Esophagus mucosa (tissue), 1 donor: ENCODE results near the gene ZNF160. TPM values are rescaled to one million over a fixed set of nuclear protein-coding genes. Genes with fewer than 3 reads are reported as not detected.
A peak's percentile ranks its signal among the peaks of the same experiment; 100 is the strongest.
"Not testable (repeated sequence)": the region's sequence is repeated elsewhere in the genome, so short reads cannot be mapped to it uniquely, and the experiment has no call there.

Experiments used
- ATAC-seq: fragments of 200-7000 bp; cut with Tn5 transposase; one replicate; pipeline ENCODE4 v1.9.1; 2020
- total RNA-seq: library from RNA; stranded (reverse); gene quantifications from one replicate; pipeline ENCODE4 v1.2.4, GENCODE V29; 2023
- donor health status: DM: yes; HTN: yes; CAD: no.

Gene ZNF160
- 9.2 TPM for total RNA-seq

GRCh38 chr19:53103234-53104203 is at the start of gene ZNF160:
Gene ZNF160 (minus strand): TSS chr19:53103422. CDS start chr19:53086276, 17,146 bp downstream.
- peak; percentile 98 for ATAC-seq

GRCh38 chr19:53147645-53148044 is 44.4 kb upstream of the ZNF160 start:
- ATAC-seq = no peak

GRCh38 chr19:53140351-53140750 is 37.1 kb upstream of the ZNF160 start:
- ATAC-seq = no peak

DNA sequence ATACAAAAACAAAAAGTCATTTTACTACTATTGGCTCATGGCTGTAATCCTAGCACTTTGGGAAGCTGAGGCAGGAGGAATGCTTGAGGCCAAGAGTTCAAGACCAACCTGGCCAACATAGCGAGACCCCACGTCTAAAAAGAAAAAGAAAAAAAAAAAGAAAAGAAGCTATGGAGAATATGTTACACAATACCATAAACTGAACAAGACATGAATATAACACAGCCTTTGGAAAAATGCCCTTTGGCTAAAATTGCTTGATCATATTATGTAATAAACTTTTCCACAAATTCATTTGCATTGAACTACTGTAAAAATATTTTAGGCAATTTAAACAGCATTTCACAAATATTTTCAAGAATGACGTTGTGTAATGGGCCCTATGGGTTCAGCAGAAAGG is 33.2 kb upstream of the ZNF160 start:
- no peak for ATAC-seq

- peak; percentile 53 for ATAC-seq
These were observed 29.1 kb upstream of the ZNF160 start, which contains the start of gene ZNF415 for GRCh38 chr19:53132141-53132991. Gene ZNF415 (minus strand): TSS chr19:53132910. CDS start chr19:53122676, 10,234 bp downstream.

DNA sequence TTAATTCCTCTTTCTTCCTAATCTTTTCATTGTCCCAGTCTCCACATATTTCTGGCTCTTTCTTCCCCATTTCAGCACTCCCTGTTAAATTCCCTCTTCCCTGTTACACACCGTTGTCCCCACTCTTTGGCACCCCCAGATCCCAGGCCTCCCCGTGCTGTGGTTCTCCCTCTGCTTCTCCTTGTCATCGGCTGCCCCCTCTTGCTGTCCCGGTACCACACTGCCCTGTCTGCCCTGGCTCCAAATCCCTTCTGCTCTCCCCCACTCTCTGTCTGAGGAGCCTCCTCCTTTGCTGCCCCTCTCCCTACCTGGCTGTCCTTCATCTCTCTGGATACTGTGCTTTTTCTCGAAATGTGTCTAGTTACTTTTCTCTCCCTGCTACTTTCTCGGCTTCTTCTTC is 28.5 kb upstream of the ZNF160 start:
- ATAC-seq = no peak

- no peak for ATAC-seq
These were observed 27.9 kb upstream of the ZNF160 start for GRCh38 chr19:53131085-53131590.

GRCh38 chr19:53130506-53130905 is 27.3 kb upstream of the ZNF160 start:
- ATAC-seq = no peak

DNA sequence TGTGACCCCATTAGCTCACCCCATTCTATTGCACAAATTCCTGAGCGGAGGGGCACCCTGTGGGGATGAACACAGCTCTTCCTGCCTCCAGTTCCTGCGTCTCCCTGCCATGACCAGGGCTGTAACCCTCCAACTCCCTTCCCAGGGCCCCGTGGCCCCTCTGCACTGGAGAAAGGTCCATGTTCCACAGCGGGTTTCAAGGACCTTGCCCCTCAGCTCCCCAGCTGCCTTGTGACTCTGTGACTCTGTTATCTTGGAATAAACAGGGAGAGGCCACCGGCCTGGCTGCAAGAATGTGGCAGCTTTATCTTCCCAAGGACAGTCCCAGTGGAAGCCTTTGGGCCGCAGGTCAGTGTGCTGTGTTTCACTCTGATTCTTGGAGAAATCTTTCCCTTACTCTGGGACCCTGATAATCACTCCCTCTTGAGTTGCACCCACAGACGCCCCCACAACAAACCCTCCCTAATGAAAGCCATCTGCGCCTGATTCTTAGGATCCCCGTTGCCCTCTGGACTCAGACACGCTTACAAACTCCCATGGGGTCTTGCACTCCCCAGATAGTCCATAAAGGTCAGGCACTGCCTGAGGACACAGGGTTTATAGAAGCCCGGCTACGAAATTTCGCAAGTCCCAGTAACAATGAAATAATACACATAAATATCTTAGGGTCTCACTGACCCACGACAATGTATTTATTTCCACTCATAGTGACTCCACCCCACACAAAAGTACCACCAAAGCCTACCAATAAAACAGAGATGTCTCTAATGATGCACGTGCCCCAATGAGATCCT is 23.7 kb upstream of the ZNF160 start:
- not testable (repeated sequence) for ATAC-seq

DNA sequence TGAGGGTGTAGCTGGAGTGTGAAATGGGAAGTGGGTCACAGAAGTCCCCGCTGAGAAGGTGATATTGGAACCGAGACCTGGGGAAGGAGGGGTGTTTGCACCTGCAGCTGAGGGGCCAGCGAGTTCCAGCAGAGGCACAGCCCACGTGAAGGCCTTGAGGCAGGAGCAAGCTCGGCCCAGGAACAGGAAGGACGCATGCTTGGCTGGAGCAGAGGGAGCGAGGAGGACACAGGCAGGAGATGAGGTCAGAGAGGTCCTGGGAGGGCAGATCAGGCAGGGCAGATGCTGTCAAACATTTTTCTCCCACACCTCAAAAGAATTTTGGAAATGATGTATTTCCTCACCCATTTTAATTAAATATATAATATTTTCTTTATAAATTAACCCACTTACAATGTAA is 20.2 kb upstream of the ZNF160 start:
- no peak for ATAC-seq

DNA sequence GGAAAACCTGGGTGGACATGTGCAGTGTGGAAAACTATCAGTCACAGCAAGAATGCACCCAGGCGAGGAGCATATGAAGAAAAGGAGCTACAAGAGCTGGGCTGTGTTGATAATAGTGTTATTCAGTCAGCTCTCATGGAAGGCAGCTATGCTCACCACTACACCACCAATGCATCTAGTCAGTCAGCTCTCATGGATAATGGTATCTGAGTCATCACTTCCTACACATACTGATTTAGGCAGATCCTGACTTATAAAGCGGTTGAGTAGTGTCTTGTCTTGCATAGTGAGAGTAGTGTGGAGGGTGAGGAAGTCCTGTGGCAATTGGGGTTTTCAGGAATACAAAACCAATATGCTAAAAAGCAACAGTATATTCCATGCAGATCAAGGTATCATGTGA is 9.1 kb upstream of the ZNF160 start:
- no peak for ATAC-seq

DNA sequence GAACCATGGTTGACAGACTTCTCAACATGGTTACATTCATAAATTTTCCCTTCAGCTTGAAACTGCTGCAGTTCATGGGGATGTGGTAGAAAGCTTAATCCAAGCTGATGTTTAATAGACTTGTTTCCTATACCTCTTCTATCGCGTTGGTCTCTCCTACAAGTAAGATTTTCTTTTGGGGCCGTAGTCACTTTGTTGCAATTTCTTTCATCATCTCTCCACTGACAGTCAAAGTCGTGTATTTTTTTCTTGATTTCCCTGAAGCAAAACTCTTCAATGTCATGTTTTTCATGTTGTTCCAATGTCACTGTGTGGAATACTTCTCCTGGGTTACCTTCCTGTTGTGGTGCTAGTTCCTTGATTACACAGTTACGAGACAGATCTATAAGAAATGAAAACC is 6.3 kb upstream of the ZNF160 start:
- no peak for ATAC-seq

DNA sequence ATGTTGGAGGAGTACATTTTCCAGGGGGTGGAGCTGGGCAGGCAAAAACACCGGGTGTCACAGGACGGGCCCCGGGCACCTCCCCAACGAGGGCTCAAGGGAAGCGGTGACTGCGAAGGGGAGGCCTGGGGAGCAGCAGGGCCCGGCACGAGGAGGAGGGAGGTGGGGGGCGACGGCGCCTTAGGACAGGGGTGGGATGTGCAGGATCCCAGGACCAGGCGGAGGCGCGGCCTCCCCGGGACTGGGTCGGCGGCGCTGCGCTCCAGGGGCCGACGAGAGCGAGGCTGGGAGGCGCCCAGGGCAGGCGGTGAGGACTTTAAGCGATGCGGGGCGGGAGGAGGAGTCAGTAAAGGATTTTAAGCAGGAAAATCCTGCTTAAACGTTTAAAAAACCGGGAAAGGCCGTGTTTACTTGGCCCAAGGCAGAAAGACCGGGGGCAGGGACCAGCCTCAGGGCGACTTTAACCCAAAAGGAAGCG is 427 bp downstream of the ZNF160 start:
- ATAC-seq = peak; percentile 62

- no peak for ATAC-seq
These were observed 941 bp downstream of the ZNF160 start for GRCh38 chr19:53102206-53102755.

DNA sequence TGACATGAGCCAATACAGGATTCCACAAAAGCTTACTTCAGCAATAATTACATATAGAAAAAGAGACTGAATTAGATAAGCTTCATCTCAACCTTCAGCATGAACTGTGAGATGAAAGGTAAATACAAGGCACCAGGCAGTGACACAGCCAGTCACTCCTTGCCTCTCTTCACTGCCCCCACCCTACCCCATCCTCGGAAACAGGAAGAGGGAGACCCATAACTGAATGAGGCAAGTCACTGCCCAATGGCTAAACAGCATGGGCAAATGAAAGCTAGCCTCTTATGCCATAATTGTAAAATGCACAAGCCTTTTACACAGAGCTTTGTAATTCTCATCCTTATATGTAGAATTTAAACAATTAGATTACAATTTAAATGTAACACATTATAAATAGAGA is 1.7 kb downstream of the ZNF160 start:
- ATAC-seq = no peak

DNA sequence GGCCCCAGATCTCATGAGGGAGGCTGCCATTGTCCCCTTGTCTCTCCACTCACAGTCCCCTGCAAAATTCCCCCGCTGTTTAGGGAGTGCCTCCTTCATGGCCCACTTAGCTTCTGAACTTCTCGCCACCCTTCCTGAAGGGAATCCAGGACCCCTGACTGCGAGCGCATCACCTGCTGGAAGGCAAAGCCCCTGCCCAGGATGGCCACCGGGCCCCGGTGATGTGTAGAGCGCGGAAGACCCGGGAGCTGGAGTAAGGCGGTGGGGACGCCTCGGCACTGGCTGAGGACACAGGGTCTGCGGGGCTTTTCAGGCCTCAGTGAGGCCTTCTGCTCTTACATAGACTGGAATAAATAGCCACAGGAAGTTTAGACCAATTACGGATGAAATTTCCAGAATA is 4.7 kb downstream of the ZNF160 start:
- not testable (repeated sequence) for ATAC-seq

GRCh38 chr19:53096982-53097690 is 6.1 kb downstream of the ZNF160 start:
- not testable (repeated sequence) for ATAC-seq

GRCh38 chr19:53096579-53096978 is 6.6 kb downstream of the ZNF160 start:
- ATAC-seq = not testable (repeated sequence)

- ATAC-seq = no peak
These were observed 8.3 kb downstream of the ZNF160 start for GRCh38 chr19:53094754-53095575.

- no peak for ATAC-seq
These were observed 10.5 kb downstream of the ZNF160 start for GRCh38 chr19:53092723-53093122.
